Measurements from ENCODE around the gene GNAI3.

GRCh38 chr1:109629372-109630030, 81.1 kb downstream of the GNAI3 start:
- TF ChIP-seq CTCF (IDR thresholded peaks at IDR 0.05) (no peak), POLR2A (IDR thresholded peaks at IDR 0.05) (no peak)
